Renal cortical epithelial cell (primary cell): ENCODE data around the gene CDKAL1. TPM values are rescaled to one million over a fixed set of nuclear protein-coding genes. Genes with fewer than 3 reads are reported as not detected.

Experiments
- DNase-seq: peaks from one replicate; pipeline ENCODE4 v3.0.0-alpha.2; 2011; ENCODE audit warnings: low read depth
- total RNA-seq: library from RNA; depleted of rRNA; stranded (reverse); fragments of >200 nt; gene quantifications from 2 replicates; pipeline ENCODE4 v1.2.3, GENCODE V29; 2014

CDKAL1 gene
- total RNA-seq, 1 donor from 2014 or later, result 28.3 TPM

- no peak for DNase-seq
Observed at GRCh38 chr6:20673458-20673857, 139.2 kb downstream of the CDKAL1 start.

GRCh38 chr6:20674664-20675063, 140.4 kb downstream of the CDKAL1 start:
- DNase-seq, result no peak

DNA sequence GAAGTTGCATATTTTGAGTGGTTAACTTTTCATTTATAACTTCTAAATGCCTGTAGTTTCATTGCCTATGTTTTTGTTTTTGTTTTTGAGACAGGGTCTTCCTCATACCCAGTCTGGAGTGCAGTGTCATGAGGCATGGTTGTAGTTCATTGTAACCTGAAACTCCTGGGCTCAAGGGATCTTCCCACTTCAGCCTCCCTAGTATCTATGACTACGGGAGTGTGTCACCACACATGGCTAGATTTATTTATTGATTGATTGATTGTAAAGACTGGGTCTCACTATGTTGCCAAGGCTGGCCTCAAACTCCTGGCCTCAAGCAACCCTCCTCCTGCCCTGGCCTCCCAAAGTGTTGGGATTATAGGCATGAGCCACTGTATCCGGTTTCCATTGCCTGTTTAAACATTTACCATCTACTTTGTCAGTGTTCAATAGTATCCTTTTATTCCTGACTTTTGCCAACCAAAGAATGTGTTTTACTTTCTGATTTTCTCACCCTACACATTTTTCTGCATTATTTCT, 144.6 kb downstream of the CDKAL1 start:
- no peak for DNase-seq

GRCh38 chr6:20680697-20681165, 146.5 kb downstream of the CDKAL1 start:
- no peak for DNase-seq

DNA sequence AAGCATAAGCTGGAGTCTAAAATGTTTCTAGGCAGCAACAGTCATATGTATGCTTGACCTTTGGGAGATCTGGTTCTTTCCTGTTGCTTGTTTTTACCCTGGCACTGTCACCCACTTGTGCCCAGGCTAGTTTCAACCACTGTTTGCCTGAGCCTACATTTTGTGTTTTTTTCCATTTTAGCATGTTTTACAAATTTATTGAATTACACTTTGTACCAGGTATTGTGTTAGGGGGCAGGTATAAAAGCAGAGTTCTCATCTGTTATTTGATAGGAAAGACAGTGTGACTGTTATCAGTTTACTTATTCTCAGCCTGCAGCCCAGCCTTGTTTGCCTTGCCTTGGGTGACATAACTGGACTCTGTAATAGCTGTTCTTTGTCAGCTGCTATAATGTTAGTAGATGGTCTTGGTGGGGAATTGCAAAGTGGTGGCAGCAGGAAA, 147.0 kb downstream of the CDKAL1 start:
- DNase-seq, result no peak

DNA sequence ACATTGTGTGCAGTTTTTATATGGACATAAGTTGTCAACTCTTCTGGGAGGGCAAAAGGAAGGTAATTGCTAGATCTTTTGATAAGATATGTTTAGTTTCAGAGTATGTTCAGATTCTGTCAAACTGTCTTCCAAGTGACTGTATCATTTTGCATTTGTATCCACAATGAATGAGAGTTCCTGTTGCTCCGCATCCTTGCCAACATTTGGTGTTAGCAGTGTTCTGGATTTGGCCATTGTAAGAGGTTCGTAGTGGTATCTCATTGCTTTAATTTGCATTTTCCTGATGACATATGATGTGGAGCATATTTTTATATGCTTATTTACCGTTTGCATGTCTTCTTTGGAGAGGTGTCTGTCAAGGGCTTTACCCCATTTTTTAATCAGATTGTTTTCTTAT, 150.2 kb downstream of the CDKAL1 start:
- no peak for DNase-seq

- no peak for DNase-seq
Observed at GRCh38 chr6:20686142-20686541, 151.9 kb downstream of the CDKAL1 start.

DNA sequence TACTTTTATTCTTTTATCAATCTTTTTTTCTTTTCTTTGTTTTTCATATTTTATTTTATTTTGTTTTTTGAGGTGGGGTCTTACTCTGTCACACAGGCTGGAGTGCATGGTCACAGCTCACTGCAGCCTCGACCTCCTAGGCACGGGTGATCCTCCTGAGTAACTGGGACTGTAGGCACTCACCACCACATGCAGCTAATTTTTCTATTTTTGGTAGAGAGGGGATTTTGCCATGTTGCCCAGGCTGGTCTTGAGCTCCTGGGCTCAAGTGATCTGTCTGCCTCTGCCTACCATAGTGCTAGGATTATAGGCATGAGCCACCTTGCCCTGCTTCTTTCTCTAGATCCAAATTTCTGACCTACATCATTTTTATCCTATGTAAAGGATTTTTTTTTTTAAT, 153.2 kb downstream of the CDKAL1 start:
- no peak for DNase-seq

DNA sequence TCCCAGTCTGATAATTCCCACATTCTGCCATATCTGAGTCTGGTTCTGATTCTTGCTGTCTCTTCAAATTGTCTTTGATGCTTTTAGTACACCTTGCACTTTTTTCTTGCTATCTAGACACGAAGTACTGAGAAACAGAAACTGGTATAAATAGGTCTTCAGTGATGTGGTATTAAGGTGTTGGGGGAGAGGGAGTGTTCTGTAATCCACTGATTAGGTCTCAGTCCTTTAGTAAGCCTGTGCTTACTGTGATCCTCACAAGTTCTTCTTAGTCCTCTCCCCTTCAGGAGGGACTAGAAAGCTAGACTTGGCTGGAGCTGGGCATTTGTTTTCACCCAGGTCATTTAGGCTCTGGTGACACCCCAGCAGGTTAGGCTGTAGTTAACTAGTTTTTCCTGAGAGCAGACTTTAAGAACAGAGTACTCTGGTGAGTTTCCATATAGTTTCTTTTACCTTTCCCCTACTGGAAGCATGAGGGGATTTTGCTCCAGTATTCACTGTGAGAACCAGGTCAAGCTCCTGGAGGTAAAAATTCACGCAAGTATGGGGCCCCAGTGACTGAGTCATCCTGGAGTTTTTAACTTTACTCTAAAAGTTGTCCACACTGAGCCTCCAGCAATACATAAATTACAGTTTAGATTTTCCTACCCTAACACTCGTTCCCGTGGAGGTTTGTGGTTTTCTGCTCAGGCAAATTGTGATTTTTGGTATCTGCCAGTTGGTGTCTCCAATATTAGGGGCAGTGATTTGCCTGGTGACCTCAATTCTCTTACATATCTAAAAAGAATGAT, 154.6 kb downstream of the CDKAL1 start:
- peak; percentile 92 for DNase-seq

DNA sequence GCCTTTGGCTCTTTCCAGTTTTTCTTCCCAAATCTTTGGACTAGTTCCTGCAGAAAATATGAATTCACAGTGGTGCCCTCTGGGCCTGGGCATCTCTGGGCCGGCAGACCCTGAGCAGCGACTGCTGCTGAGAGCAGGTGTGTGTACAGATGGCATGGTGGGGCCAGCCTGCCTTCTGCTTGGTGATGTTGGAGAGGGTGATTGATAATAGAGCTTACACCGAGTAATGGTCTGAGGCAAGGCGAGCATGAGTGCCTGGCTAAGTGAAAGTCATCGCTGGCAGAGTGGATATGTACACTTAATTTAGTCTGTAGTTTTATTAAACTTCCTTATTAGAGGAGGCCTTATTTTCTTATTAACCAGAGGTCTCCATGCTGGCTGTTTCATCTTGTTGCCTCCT, 156.9 kb downstream of the CDKAL1 start:
- no peak for DNase-seq

GRCh38 chr6:20692023-20692422, 157.8 kb downstream of the CDKAL1 start:
- DNase-seq, result no peak

- DNase-seq, result peak; percentile 97
Observed at GRCh38 chr6:20693466-20694063, 159.3 kb downstream of the CDKAL1 start.

DNA sequence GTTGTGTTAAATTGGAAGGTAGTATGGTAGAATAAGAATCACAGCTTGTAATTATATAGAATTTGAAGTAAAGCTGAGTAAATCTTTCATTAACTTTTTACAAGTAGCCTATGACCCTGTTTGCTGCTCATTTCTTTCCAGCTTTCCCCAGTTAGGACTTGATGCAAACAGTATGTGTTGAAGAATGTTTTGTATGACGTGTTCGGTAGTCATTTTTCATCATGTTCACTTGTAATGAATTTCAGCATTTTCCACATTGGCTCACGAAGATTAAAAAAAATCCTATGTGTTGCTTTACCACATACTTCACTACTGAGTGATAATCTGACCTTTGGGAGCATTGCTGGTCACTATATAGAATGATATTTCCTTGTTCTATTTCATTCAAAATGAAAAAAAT, 162.4 kb downstream of the CDKAL1 start:
- DNase-seq, result no peak

DNA sequence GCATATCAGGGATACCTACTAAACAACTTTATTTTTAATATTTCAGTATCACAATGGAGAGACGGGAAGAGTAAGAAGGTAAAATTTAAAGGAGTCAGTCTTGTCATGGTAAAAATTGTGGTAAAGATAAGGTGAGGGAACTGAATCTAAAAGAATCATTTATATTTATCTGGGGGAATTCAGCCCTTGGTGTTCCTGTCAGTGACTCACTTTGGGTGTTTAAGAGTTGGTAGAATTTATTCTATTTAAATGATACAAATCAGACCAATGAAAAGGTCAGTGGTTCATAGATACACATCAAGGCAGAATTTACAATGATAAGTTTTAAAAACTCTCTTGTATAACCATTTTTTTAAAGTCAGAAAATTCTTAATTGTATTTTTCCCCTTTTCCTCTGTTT, 164.4 kb downstream of the CDKAL1 start:
- DNase-seq, result no peak

GRCh38 chr6:20699402-20699801, 165.1 kb downstream of the CDKAL1 start:
- peak; percentile 58 for DNase-seq

- DNase-seq, result no peak
Observed at GRCh38 chr6:20700375-20700774, 166.1 kb downstream of the CDKAL1 start.

DNA sequence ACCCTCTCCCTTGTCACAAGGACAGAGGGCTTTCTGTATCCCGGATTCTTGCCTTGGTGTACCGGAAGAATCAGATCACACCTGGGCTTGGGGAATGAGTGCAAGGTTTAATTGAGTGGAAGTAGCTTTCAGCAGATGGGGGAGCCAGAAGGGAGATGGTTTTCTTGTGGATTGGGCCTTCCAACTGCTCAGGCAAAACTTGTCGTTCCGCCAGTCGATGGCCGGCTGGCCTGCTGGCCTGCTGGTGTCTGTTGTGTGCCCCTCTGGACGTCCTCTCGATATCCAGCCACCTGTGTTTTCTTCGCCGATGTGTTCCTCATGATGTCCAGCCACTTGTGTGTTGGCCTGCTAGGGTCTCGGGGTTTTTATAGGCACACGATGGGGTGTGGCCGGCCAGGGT, 168.1 kb downstream of the CDKAL1 start:
- no peak for DNase-seq

DNA sequence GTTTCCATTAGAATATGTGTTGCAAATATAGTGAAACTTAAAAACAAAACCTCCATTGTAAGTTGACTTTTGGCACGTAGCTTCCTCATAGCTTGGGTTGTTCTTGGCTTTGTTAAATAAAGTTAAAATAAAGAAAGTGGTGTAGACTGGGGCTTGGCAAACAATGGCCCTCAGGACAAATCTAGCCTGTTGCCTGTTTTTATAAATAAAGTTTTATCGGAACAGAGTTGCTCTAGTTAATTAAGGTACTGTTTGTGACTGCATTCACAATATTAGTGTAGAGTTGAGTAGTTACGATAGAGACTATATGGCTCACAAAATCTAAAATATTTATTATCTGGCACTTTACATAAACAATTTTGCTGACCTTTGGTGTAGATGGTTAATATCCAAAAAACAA, 168.8 kb downstream of the CDKAL1 start:
- DNase-seq, result no peak

DNA sequence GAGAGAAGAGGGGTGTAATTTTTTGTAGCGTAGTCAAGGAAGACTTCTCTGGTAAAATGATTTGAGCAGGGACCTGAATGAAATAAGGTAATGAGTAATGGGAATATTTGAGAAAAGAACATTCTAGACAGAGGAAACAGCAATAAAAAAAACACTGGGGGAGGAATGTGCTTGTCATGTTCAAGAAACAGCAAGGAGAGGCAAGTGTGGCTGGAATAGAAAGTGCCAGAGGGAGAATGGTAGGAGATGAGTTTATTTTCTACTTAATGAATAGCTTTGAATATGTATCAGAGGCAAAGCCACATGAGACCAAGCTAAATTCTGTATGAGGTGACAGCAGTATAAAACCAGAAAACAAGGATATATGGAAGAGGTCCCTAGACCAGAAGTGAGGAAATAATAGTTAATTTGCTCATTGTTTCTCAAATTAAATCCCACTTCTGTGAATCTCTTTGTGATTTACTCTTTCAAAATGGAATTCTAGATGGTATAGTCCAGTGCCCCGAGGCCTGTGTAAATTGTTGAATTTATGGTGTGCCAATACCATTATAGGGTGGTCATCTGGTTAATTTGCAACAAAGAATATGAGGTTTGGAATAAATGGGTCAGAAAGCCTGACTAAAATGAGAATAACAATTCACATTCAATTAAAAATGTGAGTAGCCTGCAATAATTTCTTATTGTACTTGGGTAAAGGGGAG, 170.2 kb downstream of the CDKAL1 start:
- DNase-seq, result peak; percentile 96

GRCh38 chr6:20705741-20706140, 171.5 kb downstream of the CDKAL1 start:
- no peak for DNase-seq

DNA sequence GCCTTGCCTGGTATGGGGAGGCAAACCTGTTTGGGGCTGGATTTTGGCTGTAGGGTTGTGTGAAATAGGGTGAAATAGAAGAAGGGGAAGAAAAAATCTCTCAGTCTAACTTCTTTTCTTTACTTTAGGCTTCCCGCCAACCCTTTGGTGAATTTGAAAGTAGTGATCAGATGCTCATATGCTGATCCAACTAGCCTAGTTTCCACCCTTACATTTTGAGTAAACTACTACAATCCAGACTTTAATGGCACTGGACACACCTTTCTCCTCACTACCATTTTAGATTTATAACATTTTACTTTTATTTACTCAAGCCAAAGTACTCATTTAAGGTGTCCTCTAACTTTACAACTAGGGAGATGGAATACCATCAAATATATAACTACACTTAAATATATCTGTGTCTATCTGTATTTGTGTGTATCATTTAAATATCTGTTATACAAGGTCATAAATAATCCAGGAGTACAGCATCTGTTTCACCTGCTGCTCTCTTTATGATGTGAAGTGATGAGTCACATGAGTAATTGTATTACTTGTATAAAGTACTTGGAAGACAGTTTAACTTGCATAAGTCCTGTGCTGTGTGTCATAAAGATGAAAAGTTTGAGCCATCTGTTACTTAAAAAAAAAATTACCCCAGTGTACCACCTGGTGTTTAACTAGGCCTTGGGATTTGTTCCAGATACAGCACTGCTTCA, 172.1 kb downstream of the CDKAL1 start:
- peak; percentile 62 for DNase-seq

- DNase-seq, result peak; percentile 65
Observed at GRCh38 chr6:20706939-20707485, 172.8 kb downstream of the CDKAL1 start.
